DOHH2 (cell line): ENCODE results near the gene FBLN7.

Source experiments
- H3F3A ChIP-seq: fragments of 200-600 bp; sonication (generic), shearing (Covaris generic); 2 replicates; pipeline ENCODE4 v1.6.0; 2016; ENCODE audit warnings: antibody characterized with exemption, mild to moderate bottlenecking; ENCODE audit not compliant: control insufficient read depth, insufficient read depth
- H3K27ac ChIP-seq: fragments of 200-600 bp; sonication (generic); 2 replicates; pipeline ENCODE4 v1.5.1; 2014; ENCODE audit warnings: low read depth, mild to moderate bottlenecking, low read length, moderate library complexity
- H3K27me3 ChIP-seq: fragments of 200-600 bp; sonication (generic); 2 replicates; pipeline ENCODE4 v1.6.1; 2014; ENCODE audit warnings: mild to moderate bottlenecking, low read length, mixed read lengths; ENCODE audit not compliant: control insufficient read depth
- H3K36me3 ChIP-seq: fragments of 200-600 bp; sonication (generic); 2 replicates; pipeline ENCODE4 v1.6.1; 2014; ENCODE audit warnings: mild to moderate bottlenecking, low read length, moderate library complexity, mixed read lengths; ENCODE audit not compliant: control insufficient read depth
- H3K4me1 ChIP-seq: fragments of 200-600 bp; sonication (generic); 2 replicates; pipeline ENCODE4 v1.6.1; 2014; ENCODE audit warnings: mild to moderate bottlenecking, low read length, mixed read lengths; ENCODE audit not compliant: control insufficient read depth
- H3K4me2 ChIP-seq: fragments of 200-600 bp; sonication (generic); 2 replicates; pipeline ENCODE4 v1.6.0; 2014; ENCODE audit warnings: mild to moderate bottlenecking, low read length, moderate library complexity
- H3K4me3 ChIP-seq: fragments of 200-600 bp; sonication (generic); 2 replicates; pipeline ENCODE4 v1.5.1; 2014; ENCODE audit warnings: mild to moderate bottlenecking, low read length, mixed read lengths
- H3K79me2 ChIP-seq: fragments of 200-600 bp; sonication (generic); 2 replicates; pipeline ENCODE4 v1.6.1; 2014; ENCODE audit warnings: mild to moderate bottlenecking, low read length, mixed read lengths; ENCODE audit not compliant: control insufficient read depth
- H3K9me2 ChIP-seq: fragments of 200-600 bp; sonication (generic); replicated peaks from 2 replicates; pipeline ENCODE4 v1.6.1; 2014; ENCODE audit warnings: mild to moderate bottlenecking, low read length, mixed read lengths; ENCODE audit not compliant: control insufficient read depth
- H3K9me3 ChIP-seq: fragments of 200-600 bp; sonication (generic); 2 replicates; pipeline ENCODE4 v1.6.1; 2014; ENCODE audit warnings: antibody characterized with exemption, low read length, mixed read lengths; ENCODE audit not compliant: control insufficient read depth, insufficient read depth
- H4K20me1 ChIP-seq: fragments of 200-600 bp; sonication (generic); 2 replicates; pipeline ENCODE4 v1.6.0; 2014; ENCODE audit warnings: low read depth, mild to moderate bottlenecking, antibody characterized with exemption, low read length, moderate library complexity; ENCODE audit not compliant: control insufficient read depth, insufficient read depth
- CTCF ChIP-seq: fragments of 200-600 bp; sonication (generic); IDR thresholded peaks from one replicate; pipeline ENCODE4 v1.5.1; 2014; ENCODE audit warnings: antibody characterized with exemption, mild to moderate bottlenecking, low read depth, low read length; ENCODE audit not compliant: poor library complexity, severe bottlenecking
- EZH2phosphoT487 ChIP-seq: fragments of 200-600 bp; sonication (generic); IDR thresholded peaks from 2 replicates; pipeline ENCODE4 v1.6.1; 2017; ENCODE audit warnings: borderline replicate concordance, mild to moderate bottlenecking, antibody characterized with exemption, low read length, moderate library complexity, mixed read lengths

FBLN7 gene

GRCh38 chr2:112150447-112150846 is 12.3 kb downstream of the FBLN7 start:
- Histone ChIP-seq H3K27ac (no peak overlapping the region), H4K20me1 (no peaks in the 10 kb centered on the region), H3K9me3 (no peaks in the 10 kb centered on the region), H3K36me3 (no peaks in the 10 kb centered on the region), H3K4me1 (peaks cover 10% of the 10 kb centered on the region), H3K79me2 (no peaks in the 10 kb centered on the region), H3K27me3 (no peaks in the 10 kb centered on the region), H3K4me3 (no peak overlapping the region), H3F3A (no peaks in the 10 kb centered on the region), H3K9me2 (no peaks in the 10 kb centered on the region), H3K4me2 (no peak overlapping the region)
- TF ChIP-seq CTCF (no peak), EZH2phosphoT487 (no peak)

DNA sequence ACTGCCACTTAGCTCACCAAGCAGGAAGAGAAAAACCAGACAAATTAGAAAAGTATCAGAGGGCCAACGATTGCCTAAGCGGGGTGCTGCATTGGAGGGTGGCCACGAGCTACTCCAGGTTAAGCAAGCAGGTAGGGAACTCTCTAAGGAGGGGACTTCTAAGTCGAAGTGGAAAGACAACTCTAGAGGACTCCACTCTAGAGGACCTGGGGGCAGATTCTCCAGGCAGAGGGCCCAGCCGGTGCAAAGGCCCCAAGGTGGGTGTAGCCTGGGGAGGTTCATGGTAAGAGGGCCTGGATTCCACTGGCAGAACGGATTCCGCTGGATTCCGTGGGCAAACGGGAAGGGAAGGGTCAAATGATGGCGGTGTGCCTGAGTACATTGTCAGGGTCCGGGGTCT is 12.7 kb downstream of the FBLN7 start:
- Histone ChIP-seq H3K4me3 (no peak overlapping the region), H3F3A (no peaks in the 10 kb centered on the region), H3K27ac (no peak overlapping the region), H3K27me3 (no peaks in the 10 kb centered on the region), H4K20me1 (no peaks in the 10 kb centered on the region), H3K79me2 (no peaks in the 10 kb centered on the region), H3K9me3 (no peaks in the 10 kb centered on the region), H3K4me2 (no peak overlapping the region), H3K4me1 (peaks cover 14% of the 10 kb centered on the region), H3K9me2 (no peaks in the 10 kb centered on the region), H3K36me3 (no peaks in the 10 kb centered on the region)
- TF ChIP-seq CTCF (no peak), EZH2phosphoT487 (no peak)

GRCh38 chr2:112151271-112151670 is 13.1 kb downstream of the FBLN7 start:
- no peak overlapping the region for H3K4me3 ChIP-seq
- no peaks in the 10 kb centered on the region for H4K20me1 ChIP-seq
- H3K4me2 ChIP-seq: no peak overlapping the region
- no peak overlapping the region for H3K27ac ChIP-seq
- H3K79me2 ChIP-seq: no peaks in the 10 kb centered on the region
- no peaks in the 10 kb centered on the region for H3K36me3 ChIP-seq
- no peaks in the 10 kb centered on the region for H3F3A ChIP-seq
- TF ChIP-seq EZH2phosphoT487: no peak
- no peak for TF ChIP-seq CTCF
- peaks cover 18% of the 10 kb centered on the region for H3K4me1 ChIP-seq
- H3K9me2 ChIP-seq: no peaks in the 10 kb centered on the region
- H3K9me3 ChIP-seq: no peaks in the 10 kb centered on the region
- no peaks in the 10 kb centered on the region for H3K27me3 ChIP-seq
